GM21515 (cell line): ENCODE data around the gene MPND.
A peak's percentile ranks its signal among the peaks of the same experiment; 100 is the strongest.

Source experiments
- ATAC-seq: cut with Tn5 transposase; IDR thresholded peaks from one replicate; pipeline ENCODE4 v1.9.1; 2021; ENCODE audit not compliant: unreplicated experiment

MPND gene

GRCh38 chr19:4365791-4366665 lies 22.7 kb downstream of the MPND start:
- ATAC-seq, result no peak

GRCh38 chr19:4366666-4367335 lies 23.4 kb downstream of the MPND start:
- no peak for ATAC-seq

GRCh38 chr19:4367336-4367723 lies 24.0 kb downstream of the MPND start:
- no peak for ATAC-seq

GRCh38 chr19:4367781-4368127 lies 24.4 kb downstream of the MPND start:
- ATAC-seq, result no peak

GRCh38 chr19:4368128-4368820 lies 24.9 kb downstream of the MPND start:
- no peak for ATAC-seq

- peak; percentile 49 for ATAC-seq
Measured at GRCh38 chr19:4369109-4369887, 25.9 kb downstream of the MPND start.

DNA sequence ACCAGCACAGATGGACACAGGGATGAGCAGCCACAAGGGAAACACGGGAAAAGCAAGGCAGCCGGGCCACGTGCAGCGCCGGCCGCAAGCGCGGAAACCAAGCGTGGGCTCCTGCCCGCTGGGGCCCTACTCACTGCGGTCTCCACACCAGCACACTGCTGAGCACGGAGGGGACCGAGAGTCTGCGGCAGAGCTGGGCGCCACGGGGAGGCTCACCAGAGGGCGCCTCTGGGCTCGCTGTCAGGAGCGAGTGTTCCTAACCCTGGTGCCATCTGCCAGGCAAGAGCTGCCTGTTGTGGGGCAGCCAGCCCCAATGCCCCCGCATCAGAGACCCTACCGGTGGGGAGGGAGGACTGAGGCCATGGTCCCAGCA lies 26.5 kb downstream of the MPND start:
- peak; percentile 33 for ATAC-seq

- no peak for ATAC-seq
Measured at GRCh38 chr19:4370418-4371041, 27.2 kb downstream of the MPND start.

GRCh38 chr19:4371247-4372164 lies 28.1 kb downstream of the MPND start:
- no peak for ATAC-seq

GRCh38 chr19:4372165-4373012 lies 29.0 kb downstream of the MPND start:
- ATAC-seq, result no peak

DNA sequence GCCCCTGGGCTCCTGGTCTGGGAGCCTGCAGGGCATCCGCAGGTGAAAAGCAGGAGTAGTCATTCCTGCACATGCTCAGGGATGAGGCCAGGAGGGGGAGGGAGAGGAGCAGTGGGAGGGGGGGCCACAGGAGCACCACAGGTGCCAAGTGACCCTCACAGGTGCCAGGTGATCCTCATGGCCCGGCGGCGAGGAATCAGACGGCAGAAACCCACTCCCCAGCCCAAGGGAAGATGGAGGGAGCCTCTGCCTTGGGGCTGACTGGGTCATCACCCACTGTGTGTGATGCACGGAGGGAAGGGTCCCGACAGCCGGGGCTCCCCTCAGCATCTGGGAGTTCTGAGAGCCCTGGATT lies 29.6 kb downstream of the MPND start:
- ATAC-seq, result no peak

GRCh38 chr19:4373601-4374497 lies 30.5 kb downstream of the MPND start:
- ATAC-seq, result no peak

GRCh38 chr19:4374498-4375163 lies 31.3 kb downstream of the MPND start:
- no peak for ATAC-seq

GRCh38 chr19:4375164-4376027 lies 32.0 kb downstream of the MPND start:
- ATAC-seq, result no peak

DNA sequence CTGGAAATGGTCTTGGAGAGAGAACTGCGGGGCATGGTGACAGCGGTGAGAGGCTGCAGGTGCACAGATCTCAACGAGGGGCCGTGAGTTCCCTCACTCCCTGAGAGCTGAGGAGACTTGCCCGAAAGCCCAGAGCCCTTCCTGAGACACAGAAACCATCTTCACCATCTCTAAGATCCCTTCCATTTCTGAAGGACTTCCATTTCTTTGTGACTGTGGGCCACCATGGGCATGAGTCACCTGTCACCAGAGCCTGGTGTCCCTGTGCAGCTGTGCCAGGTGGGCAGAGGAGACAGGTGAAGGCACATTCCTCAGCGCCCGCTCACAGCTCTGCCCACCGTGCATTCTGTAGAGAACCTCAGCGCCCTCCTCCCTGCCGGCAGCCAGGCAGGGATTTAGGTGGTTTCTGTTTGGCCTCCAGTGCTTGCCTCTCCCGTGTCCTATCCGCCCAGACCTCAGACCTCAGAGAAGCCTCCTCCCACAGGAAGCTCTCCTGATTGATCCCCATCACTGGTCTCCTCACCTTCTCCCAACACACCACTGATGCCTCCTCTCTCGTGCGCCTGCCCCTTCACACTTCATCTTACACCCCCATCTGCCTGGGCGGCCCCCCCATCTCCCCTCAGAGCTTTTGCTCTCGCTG lies 32.8 kb downstream of the MPND start:
- no peak for ATAC-seq

GRCh38 chr19:4376671-4376990 lies 33.3 kb downstream of the MPND start:
- no peak for ATAC-seq
